Measurements from ENCODE around the gene RAB44. TPM values are rescaled to one million over a fixed set of nuclear protein-coding genes. Genes with fewer than 3 reads are reported as not detected.

RAB44 gene
- total RNA-seq, 1 experiment from 2014 or later, result 0.05 TPM

DNA sequence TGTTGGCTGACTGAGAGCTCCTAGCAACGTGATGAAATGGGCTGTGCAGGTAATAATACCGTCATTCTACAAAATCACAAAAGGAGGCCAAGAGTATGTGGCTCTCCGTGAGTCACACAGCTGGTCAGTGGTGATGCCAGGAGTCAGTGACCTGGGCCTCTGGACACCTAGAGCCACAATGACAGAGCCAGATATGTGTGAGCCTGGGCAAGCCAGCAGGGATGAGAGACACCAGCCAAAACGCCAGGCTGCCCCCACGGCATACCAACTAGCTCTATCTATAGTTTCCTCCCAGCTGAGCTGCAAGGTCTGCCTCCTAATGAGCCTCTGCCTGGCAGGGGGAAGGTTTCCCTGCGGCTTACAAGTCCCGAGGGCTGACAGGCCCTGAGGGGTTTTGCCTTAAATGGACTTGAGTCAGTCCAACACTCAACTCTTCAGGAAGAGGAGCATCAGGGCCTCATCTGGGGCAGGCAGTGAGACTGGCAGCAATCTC lies 71.6 kb downstream of the RAB44 start:
- Histone ChIP-seq H3K79me2 (ENCODE audit: insufficient read depth, low read length) (no peaks in the 10 kb centered on the region), H3K27me3 (ENCODE audit: insufficient read depth, low read length) (no peaks in the 10 kb centered on the region), H3K4me3 (replicated peaks in 1 of 2; ENCODE audit: low read depth in 1 of 2, low read length in 2 of 2) (no peak overlapping the region), H3K9me3 (ENCODE audit: control insufficient read depth in 1 of 2, insufficient read depth in 1 of 2, low read depth in 1 of 2, low read length in 2 of 2) (no peaks in the 10 kb centered on the region), H4K20me1 (ENCODE audit: insufficient read depth) (no peaks in the 10 kb centered on the region), H3K9ac (ENCODE audit: low read length) (no peak overlapping the region), H3K4me2 (ENCODE audit: low read length) (no peak overlapping the region), H3K4me1 (ENCODE audit: control insufficient read depth in 1 of 2, insufficient read depth in 2 of 2, low read length in 2 of 2) (peaks cover 0 to 10% of the 10 kb centered on the region in 2 experiments; a peak in 2 of 4 replicates), H3K27ac (ENCODE audit: low read depth, low read length) (no peak overlapping the region), H3K9me2 (ENCODE audit: insufficient read depth) (no peaks in the 10 kb centered on the region), H2AFZ (ENCODE audit: low read depth, low read length, poor library complexity, severe bottlenecking) (no peak overlapping the region), H3K36me3 (ENCODE audit: control insufficient read depth in 1 of 2, insufficient read depth in 2 of 2, low read length in 2 of 2) (no peaks in the 10 kb centered on the region)
- ChIA-PET POLR2A (no interaction called here), RAD21 (ENCODE audit: low non-redundant PET in 1 of 2, low total read pairs in 2 of 2, uncharacterized antibody in 2 of 2, unreplicated experiment in 2 of 2) (interaction anchor here in 1 of 2 experiments (1.1 kb wide), 1 partner anchor 13 kb away, joined by 5 read pairs; no protein-coding TSS in a partner anchor), CTCF (interaction anchor here (1.6 to 4.5 kb wide), 5 partner anchors 10 to 249 kb away, joined by 6 to 32 read pairs (median 16); no protein-coding TSS in a partner anchor)
- DNase-seq (ENCODE audit: low read depth, low spot score) (no peak), ATAC-seq (no peak)
- no peak for TF ChIP-seq EZH2phosphoT487 (IDR thresholded peaks at IDR 0.05; ENCODE audit: borderline replicate concordance)
- intact Hi-C loops (cut with micrococcal nuclease), result loop anchor here (5.0 kb wide), 1 partner anchor 103 kb away; the partner anchor contains the start of gene PPIL1
- no TSS peak for BruUV-seq (replicated peaks)

DNA sequence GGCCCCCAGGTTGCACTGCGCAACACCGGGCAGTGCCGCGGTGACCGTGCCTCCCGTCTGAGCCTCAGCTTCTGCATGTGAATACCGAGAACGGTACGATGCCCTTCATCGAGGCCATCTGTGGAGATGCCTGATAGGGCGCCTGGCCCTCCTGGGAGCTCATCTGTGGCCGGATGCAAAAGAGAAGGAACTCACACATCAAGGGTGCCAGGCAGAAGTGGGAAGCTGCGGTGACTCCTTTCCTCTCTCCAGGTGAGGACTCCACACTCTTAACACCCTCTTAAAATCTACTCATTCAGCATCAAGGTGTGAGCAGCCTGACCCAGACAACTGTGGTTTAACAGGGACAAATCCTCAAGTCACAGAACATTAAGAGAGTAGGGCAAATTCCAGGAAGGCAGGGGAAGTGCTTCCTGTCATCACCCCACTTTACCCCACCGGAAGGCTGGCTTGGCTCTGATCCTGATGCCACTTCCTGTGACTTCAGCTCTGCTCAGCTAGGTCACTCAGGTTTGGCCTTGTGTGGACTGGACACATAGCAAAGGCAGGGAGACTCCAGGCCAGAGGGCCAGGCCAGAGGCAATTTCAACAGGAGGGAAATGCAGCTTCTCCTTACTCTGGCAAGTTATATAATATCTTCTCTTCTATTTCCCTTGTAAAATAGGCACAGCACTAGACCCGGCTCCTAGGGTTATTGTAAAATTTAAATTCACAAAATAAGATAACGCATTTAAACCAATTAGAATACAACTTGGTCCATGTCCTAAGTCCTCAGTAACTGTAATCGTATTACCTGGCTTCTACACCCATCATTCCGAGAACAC lies 72.3 kb downstream of the RAB44 start:
- POLR2A ChIA-PET, result no interaction called here
- Histone ChIP-seq H2AFZ (ENCODE audit: low read depth, low read length, poor library complexity, severe bottlenecking) (no peak overlapping the region), H3K4me3 (replicated peaks in 1 of 2; ENCODE audit: low read depth in 1 of 2, low read length in 2 of 2) (no peak overlapping the region), H3K4me1 (ENCODE audit: control insufficient read depth in 1 of 2, insufficient read depth in 2 of 2, low read length in 2 of 2) (peaks cover 0 to 10% of the 10 kb centered on the region in 2 experiments; a peak in 2 of 4 replicates), H4K20me1 (ENCODE audit: insufficient read depth) (no peaks in the 10 kb centered on the region), H3K4me2 (ENCODE audit: low read length) (peak overlapping the region; percentile 28; the same call in 1 of the 2 replicates), H3K27ac (ENCODE audit: low read depth, low read length) (no peak overlapping the region), H3K36me3 (ENCODE audit: control insufficient read depth in 1 of 2, insufficient read depth in 2 of 2, low read length in 2 of 2) (no peaks in the 10 kb centered on the region), H3K9me3 (ENCODE audit: control insufficient read depth in 1 of 2, insufficient read depth in 1 of 2, low read depth in 1 of 2, low read length in 2 of 2) (no peaks in the 10 kb centered on the region), H3K79me2 (ENCODE audit: insufficient read depth, low read length) (no peaks in the 10 kb centered on the region), H3K9me2 (ENCODE audit: insufficient read depth) (no peaks in the 10 kb centered on the region), H3K27me3 (ENCODE audit: insufficient read depth, low read length) (no peaks in the 10 kb centered on the region), H3K9ac (ENCODE audit: low read length) (no peak overlapping the region)
- CTCF ChIA-PET, result interaction anchor here (1.6 to 3.9 kb wide), 3 partner anchors 11 to 248 kb away, joined by 6 to 16 read pairs (median 12); no protein-coding TSS in a partner anchor
- no TSS peak for BruUV-seq (replicated peaks)
- TF ChIP-seq CEBPB (IDR thresholded peaks at IDR 0.05; ENCODE audit: low read depth), result no peak
- no peak for TF ChIP-seq ELF1 (IDR thresholded peaks at IDR 0.05; ENCODE audit: borderline replicate concordance, low read depth)
- TF ChIP-seq CBX3 (IDR thresholded peaks at IDR 0.05; ENCODE audit: low read depth), result no peak
- TF ChIP-seq SIN3A (IDR thresholded peaks at IDR 0.05; ENCODE audit: low read depth), result no peak
- TF ChIP-seq, protein P1, sequence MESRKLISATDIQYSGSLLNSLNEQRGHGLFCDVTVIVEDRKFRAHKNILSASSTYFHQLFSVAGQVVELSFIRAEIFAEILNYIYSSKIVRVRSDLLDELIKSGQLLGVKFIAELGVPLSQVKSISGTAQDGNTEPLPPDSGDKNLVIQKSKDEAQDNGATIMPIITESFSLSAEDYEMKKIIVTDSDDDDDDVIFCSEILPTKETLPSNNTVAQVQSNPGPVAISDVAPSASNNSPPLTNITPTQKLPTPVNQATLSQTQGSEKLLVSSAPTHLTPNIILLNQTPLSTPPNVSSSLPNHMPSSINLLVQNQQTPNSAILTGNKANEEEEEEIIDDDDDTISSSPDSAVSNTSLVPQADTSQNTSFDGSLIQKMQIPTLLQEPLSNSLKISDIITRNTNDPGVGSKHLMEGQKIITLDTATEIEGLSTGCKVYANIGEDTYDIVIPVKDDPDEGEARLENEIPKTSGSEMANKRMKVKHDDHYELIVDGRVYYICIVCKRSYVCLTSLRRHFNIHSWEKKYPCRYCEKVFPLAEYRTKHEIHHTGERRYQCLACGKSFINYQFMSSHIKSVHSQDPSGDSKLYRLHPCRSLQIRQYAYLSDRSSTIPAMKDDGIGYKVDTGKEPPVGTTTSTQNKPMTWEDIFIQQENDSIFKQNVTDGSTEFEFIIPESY (IDR thresholded peaks at IDR 0.05; ENCODE audit: extremely low read depth, insufficient replicate concordance, low read length), result no peak
- no peak for TF ChIP-seq TCF7L2 (IDR thresholded peaks at IDR 0.05; ENCODE audit: borderline replicate concordance, extremely low read depth, insufficient read depth, insufficient read length)
- no peak for TF ChIP-seq POLR2A (IDR thresholded peaks at IDR 0.05; ENCODE audit: borderline replicate concordance, extremely low read depth, insufficient read depth, insufficient read length)
- no peak for TF ChIP-seq POLR2AphosphoS5 (IDR thresholded peaks at IDR 0.05; ENCODE audit: low read depth, low read length)
- TF ChIP-seq, protein P2, sequence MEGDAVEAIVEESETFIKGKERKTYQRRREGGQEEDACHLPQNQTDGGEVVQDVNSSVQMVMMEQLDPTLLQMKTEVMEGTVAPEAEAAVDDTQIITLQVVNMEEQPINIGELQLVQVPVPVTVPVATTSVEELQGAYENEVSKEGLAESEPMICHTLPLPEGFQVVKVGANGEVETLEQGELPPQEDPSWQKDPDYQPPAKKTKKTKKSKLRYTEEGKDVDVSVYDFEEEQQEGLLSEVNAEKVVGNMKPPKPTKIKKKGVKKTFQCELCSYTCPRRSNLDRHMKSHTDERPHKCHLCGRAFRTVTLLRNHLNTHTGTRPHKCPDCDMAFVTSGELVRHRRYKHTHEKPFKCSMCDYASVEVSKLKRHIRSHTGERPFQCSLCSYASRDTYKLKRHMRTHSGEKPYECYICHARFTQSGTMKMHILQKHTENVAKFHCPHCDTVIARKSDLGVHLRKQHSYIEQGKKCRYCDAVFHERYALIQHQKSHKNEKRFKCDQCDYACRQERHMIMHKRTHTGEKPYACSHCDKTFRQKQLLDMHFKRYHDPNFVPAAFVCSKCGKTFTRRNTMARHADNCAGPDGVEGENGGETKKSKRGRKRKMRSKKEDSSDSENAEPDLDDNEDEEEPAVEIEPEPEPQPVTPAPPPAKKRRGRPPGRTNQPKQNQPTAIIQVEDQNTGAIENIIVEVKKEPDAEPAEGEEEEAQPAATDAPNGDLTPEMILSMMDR (IDR thresholded peaks at IDR 0.05 in 2 of 3, conservative IDR thresholded peaks at IDR 0.05 in 1 of 3; ENCODE audit: borderline replicate concordance in 1 of 3, insufficient read depth in 1 of 3, low read depth in 2 of 3, low read length in 2 of 3), result no peak
- TF ChIP-seq EGR1 (IDR thresholded peaks at IDR 0.05; ENCODE audit: low read depth), result no peak
- TF ChIP-seq EZH2 (IDR thresholded peaks at IDR 0.05), result no peak
- no peak for TF ChIP-seq RAD21 (IDR thresholded peaks at IDR 0.05; ENCODE audit: low read depth)
- ATAC-seq (no peak), DNase-seq (ENCODE audit: low read depth, low spot score) (no peak)
- intact Hi-C loops (cut with micrococcal nuclease), result loop anchor here (5.0 kb wide), 1 partner anchor 102 kb away; the partner anchor contains the start of gene PPIL1
- RAD21 ChIA-PET (ENCODE audit: low non-redundant PET in 1 of 2, low total read pairs in 2 of 2, uncharacterized antibody in 2 of 2, unreplicated experiment in 2 of 2), result no interaction called here

Data from HCT116 (cell line).